Dendritic cell treated with granulocyte-macrophage colony-stimulating factor and Interleukin-4, amounts not matched to agents 40 ng/mL and 50 ng/mL, for 4 days (primary cell): ENCODE measurements around the gene MATN4.

ENCODE experiments used
- H3K27ac Mint-ChIP-seq: one replicate; pipeline ENCODE4 v1.8.0; 2022; ENCODE audit warnings: mild to moderate bottlenecking, mixed read lengths
- H3K27me3 Mint-ChIP-seq: one replicate; pipeline ENCODE4 v1.8.0; 2022; ENCODE audit warnings: mild to moderate bottlenecking, mixed read lengths
- H3K36me3 Mint-ChIP-seq: one replicate; pipeline ENCODE4 v1.8.0; 2022; ENCODE audit warnings: low read depth, mixed read lengths
- H3K4me1 Mint-ChIP-seq: one replicate; pipeline ENCODE4 v1.8.0; 2022; ENCODE audit warnings: low read depth, mixed read lengths
- H3K4me3 Mint-ChIP-seq: one replicate; pipeline ENCODE4 v1.8.0; 2022; ENCODE audit warnings: mild to moderate bottlenecking, moderate library complexity, mixed read lengths
- H3K9me3 Mint-ChIP-seq: one replicate; pipeline ENCODE4 v1.8.0; 2022; ENCODE audit warnings: mixed read lengths
- intact Hi-C: fragments of 100-400 bp; cut with micrococcal nuclease; formaldehyde crosslinking; loops from one replicate; pipeline ENCODE4 v1.15.0; 2022

The MATN4 gene

GRCh38 chr20:45253261-45253660 is 54.8 kb downstream of the MATN4 start:
- no peaks in the 10 kb centered on the region for H3K36me3 Mint-ChIP-seq
- intact Hi-C loops = no loop called here
- H3K4me3 Mint-ChIP-seq = no peak overlapping the region
- no peak overlapping the region for H3K27ac Mint-ChIP-seq
- H3K9me3 Mint-ChIP-seq = no peaks in the 10 kb centered on the region
- H3K27me3 Mint-ChIP-seq = no peaks in the 10 kb centered on the region
- H3K4me1 Mint-ChIP-seq = peaks cover 36% of the 10 kb centered on the region

GRCh38 chr20:45251884-45252560 is 56.1 kb downstream of the MATN4 start:
- Mint-ChIP-seq H3K27me3 (no peaks in the 10 kb centered on the region), H3K27ac (no peak overlapping the region), H3K9me3 (no peaks in the 10 kb centered on the region), H3K4me3 (no peak overlapping the region), H3K4me1 (peaks cover 36% of the 10 kb centered on the region), H3K36me3 (no peaks in the 10 kb centered on the region)
- intact Hi-C loops = no loop called here

- Mint-ChIP-seq H3K27me3 (peaks cover 2% of the 10 kb centered on the region), H3K36me3 (no peaks in the 10 kb centered on the region), H3K4me3 (no peak overlapping the region), H3K9me3 (no peaks in the 10 kb centered on the region), H3K4me1 (peaks cover 18% of the 10 kb centered on the region), H3K27ac (no peak overlapping the region)
- intact Hi-C loops = no loop called here
These were observed 59.5 kb downstream of the MATN4 start for GRCh38 chr20:45248609-45249008.

GRCh38 chr20:45247865-45248264 is 60.2 kb downstream of the MATN4 start:
- Mint-ChIP-seq H3K4me1 (peaks cover 11% of the 10 kb centered on the region), H3K27me3 (peaks cover 2% of the 10 kb centered on the region), H3K9me3 (no peaks in the 10 kb centered on the region), H3K36me3 (no peaks in the 10 kb centered on the region), H3K4me3 (no peak overlapping the region), H3K27ac (no peak overlapping the region)
- intact Hi-C loops = no loop called here

GRCh38 chr20:45246109-45246508 is 62.0 kb downstream of the MATN4 start:
- no peak overlapping the region for H3K27ac Mint-ChIP-seq
- intact Hi-C loops = no loop called here
- no peak overlapping the region for H3K4me3 Mint-ChIP-seq
- peaks cover 6% of the 10 kb centered on the region for H3K4me1 Mint-ChIP-seq
- peaks cover 6% of the 10 kb centered on the region for H3K27me3 Mint-ChIP-seq
- no peaks in the 10 kb centered on the region for H3K9me3 Mint-ChIP-seq
- H3K36me3 Mint-ChIP-seq = no peaks in the 10 kb centered on the region
